HFF-Myc (cell line): ENCODE measurements around the gene UCHL1.
"Not testable (repeated sequence)": the region's sequence is repeated elsewhere in the genome, so short reads cannot be mapped to it uniquely, and the experiment has no call there.

Experiments
- DNase-seq: peaks from one replicate; pipeline ENCODE4 v3.0.0-alpha.2; 2011; ENCODE audit warnings: low read depth; ENCODE audit errors: extremely low read depth
- H3K4me3 ChIP-seq: replicated peaks from 2 replicates; pipeline ENCODE4 v1.5.1; 2011; ENCODE audit warnings: low read depth, mild to moderate bottlenecking, control low read depth, low read length
- CTCF ChIP-seq: IDR thresholded peaks from 2 replicates; pipeline ENCODE4 v1.5.1; 2012; ENCODE audit warnings: mild to moderate bottlenecking, low read depth, low read length, control low read depth; ENCODE audit errors: missing control alignments

UCHL1 gene

GRCh38 chr4:41304221-41304620, 47.5 kb downstream of the UCHL1 start:
- H3K4me3 ChIP-seq: no peak overlapping the region
- no peak for DNase-seq
- TF ChIP-seq CTCF: no peak

GRCh38 chr4:41305476-41305875, 48.7 kb downstream of the UCHL1 start:
- DNase-seq: no peak
- no peak for TF ChIP-seq CTCF
- H3K4me3 ChIP-seq: no peak overlapping the region

- H3K4me3 ChIP-seq: no peak overlapping the region
- DNase-seq: no peak
- TF ChIP-seq CTCF: no peak
These were observed 50.9 kb downstream of the UCHL1 start for GRCh38 chr4:41307638-41308037.

- no peak overlapping the region for H3K4me3 ChIP-seq
These were observed 51.7 kb downstream of the UCHL1 start for GRCh38 chr4:41308398-41308797.

GRCh38 chr4:41315426-41315825, 58.7 kb downstream of the UCHL1 start:
- not testable (repeated sequence) for H3K4me3 ChIP-seq, DNase-seq

More at GRCh38 chr4:41308398-41308797, 51.7 kb downstream of the UCHL1 start:
- DNase-seq: no peak
- no peak for TF ChIP-seq CTCF

DNA sequence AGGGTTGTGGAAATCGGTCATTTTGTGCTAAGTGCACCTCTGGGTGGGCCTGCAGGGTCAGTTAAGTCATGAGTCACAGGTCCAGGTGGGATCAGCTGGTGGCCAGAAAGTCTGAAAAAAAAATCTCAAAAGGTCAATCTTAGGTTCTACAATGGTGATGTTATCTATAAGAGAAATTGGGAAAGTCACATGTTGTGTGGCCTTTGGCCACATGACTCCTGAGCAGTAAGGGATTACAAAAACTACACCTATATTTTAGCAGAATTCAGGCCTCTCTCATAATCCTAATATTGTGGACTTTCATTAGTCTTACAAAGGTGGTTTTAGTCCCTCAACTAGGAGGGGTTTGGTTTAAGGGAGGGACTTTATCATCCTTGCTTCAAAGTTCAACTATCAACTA, 59.1 kb downstream of the UCHL1 start:
- TF ChIP-seq CTCF: no peak
- DNase-seq: no peak
- no peak overlapping the region for H3K4me3 ChIP-seq
